Endodermal cell (in vitro differentiated cells): ENCODE data around the gene SEMA3A. TPM values are rescaled to one million over a fixed set of nuclear protein-coding genes. Genes with fewer than 3 reads are reported as not detected.

Source experiments
- DNase-seq: peaks from one replicate; pipeline ENCODE4 v3.0.0-alpha.2; 2017
- H3K27ac ChIP-seq: 2 replicates; pipeline ENCODE4 v1.5.1; 2013; ENCODE audit warnings: mild to moderate bottlenecking, low read depth, low read length, moderate library complexity
- H3K27me3 ChIP-seq: 2 replicates; pipeline ENCODE4 v1.6.1; 2013; ENCODE audit warnings: mild to moderate bottlenecking, low read length, moderate library complexity; ENCODE audit not compliant: insufficient read depth, control insufficient read depth, poor library complexity, severe bottlenecking
- H3K36me3 ChIP-seq: 2 replicates; pipeline ENCODE4 v1.7.0; 2013; ENCODE audit warnings: mild to moderate bottlenecking, low read length, moderate library complexity; ENCODE audit not compliant: control insufficient read depth, insufficient read depth
- H3K4me1 ChIP-seq: one replicate; pipeline ENCODE4 v1.7.0; 2013; ENCODE audit warnings: low read length; ENCODE audit not compliant: control insufficient read depth, insufficient read depth
- H3K4me3 ChIP-seq: 2 replicates; pipeline ENCODE4 v1.5.1; 2013; ENCODE audit warnings: mild to moderate bottlenecking, low read length, moderate library complexity
- H3K9ac ChIP-seq: 2 replicates; pipeline ENCODE4 v1.6.1; 2013; ENCODE audit warnings: mild to moderate bottlenecking, low read length, moderate library complexity; ENCODE audit not compliant: poor library complexity, severe bottlenecking; ENCODE audit errors: extremely low read depth
- H3K9me3 ChIP-seq: 2 replicates; pipeline ENCODE4 v1.6.1; 2013; ENCODE audit warnings: mild to moderate bottlenecking, low read length, moderate library complexity; ENCODE audit not compliant: control insufficient read depth
- H3K27ac Mint-ChIP-seq: 2 replicates; pipeline ENCODE4 v1.8.0; 2020; ENCODE audit warnings: mixed read lengths
- H3K27me3 Mint-ChIP-seq: 2 replicates; pipeline ENCODE4 v1.8.0; 2021; ENCODE audit warnings: mild to moderate bottlenecking, mixed read lengths; ENCODE audit not compliant: insufficient read depth
- H3K36me3 Mint-ChIP-seq: 2 replicates; pipeline ENCODE4 v1.8.0; 2020; ENCODE audit warnings: low read depth, mixed read lengths
- H3K4me1 Mint-ChIP-seq: 2 replicates; pipeline ENCODE4 v1.8.0; 2020; ENCODE audit warnings: mixed read lengths
- H3K4me3 Mint-ChIP-seq: 2 replicates; pipeline ENCODE4 v1.8.0; 2020; ENCODE audit warnings: mild to moderate bottlenecking, moderate library complexity, mixed read lengths
- H3K9me3 Mint-ChIP-seq: 2 replicates; pipeline ENCODE4 v1.8.0; 2020; ENCODE audit warnings: mild to moderate bottlenecking, mixed read lengths
- CTCF ChIP-seq: fragments of 200-600 bp; sonication (generic); conservative IDR thresholded peaks from 2 replicates; pipeline ENCODE4 v1.5.0; 2021; ENCODE audit warnings: antibody characterized with exemption, mild to moderate bottlenecking
- WGBS, 2 experiments: methylation state at CpG; one replicate each; pipeline versions ENCODE4 v1.1.5 to v1.1.7; 2013; ENCODE audit warnings: missing lambda C conversion rate in 2 of 2, mixed read lengths in 1 of 2; ENCODE audit not compliant: insufficient coverage in 1 of 2, insufficient read length in 1 of 2; 5-methylcytosine and 5-hydroxymethylcytosine counted together
- total RNA-seq, 2 donors: library from RNA; stranded (reverse); fragmentation: NEBNext Ultra II Directional in 1 of 2; extraction: Animal tissue kit (Norgen Biotek cat#: 25700) in 1 of 2; gene quantifications; 2 replicates in 1 of 2; 3 replicates in 1 of 2; pipeline ENCODE4 v1.2.1, GENCODE V29; 2021

The SEMA3A gene
- total RNA-seq, 2 donors from 2014 or later = 43.5 to 72.8 TPM

GRCh38 chr7:84144480-84144879 is 50.1 kb downstream of the SEMA3A start:
- H3K27me3 ChIP-seq = no peaks in the 10 kb centered on the region
- Mint-ChIP-seq H3K27me3 (no peaks in the 10 kb centered on the region), H3K4me1 (peaks cover 53% of the 10 kb centered on the region), H3K27ac (peak overlapping the region; percentile 96), H3K9me3 (peaks cover 6% of the 10 kb centered on the region), H3K36me3 (peaks cover 18% of the 10 kb centered on the region), H3K4me3 (peak overlapping the region; percentile 27)
- H3K4me3 ChIP-seq = no peak overlapping the region
- no peak for DNase-seq
- 58% methylated on average over 2 of the region's 3 CpGs; no CpG with 5 or more reads in 1 of the 2 experiments for WGBS, 2 experiments
- H3K27ac ChIP-seq = no peak overlapping the region
- H3K36me3 ChIP-seq = peaks cover 9% of the 10 kb centered on the region
- H3K9ac ChIP-seq = no peak overlapping the region
- peaks cover 7% of the 10 kb centered on the region for H3K4me1 ChIP-seq
- H3K9me3 ChIP-seq = no peaks in the 10 kb centered on the region
- TF ChIP-seq CTCF = no peak

- Histone ChIP-seq H3K36me3 (peaks cover 9% of the 10 kb centered on the region), H3K9me3 (no peaks in the 10 kb centered on the region), H3K27me3 (no peaks in the 10 kb centered on the region), H3K27ac (no peak overlapping the region), H3K4me1 (peaks cover 7% of the 10 kb centered on the region), H3K4me3 (no peak overlapping the region), H3K9ac (no peak overlapping the region)
- H3K27ac Mint-ChIP-seq = peak overlapping the region; percentile 20
- H3K9me3 Mint-ChIP-seq = peaks cover 6% of the 10 kb centered on the region
- WGBS, 2 experiments = 94% methylated on average over 2 to 3 of the region's 3 CpGs
- H3K27me3 Mint-ChIP-seq = no peaks in the 10 kb centered on the region
- H3K4me1 Mint-ChIP-seq = peaks cover 40% of the 10 kb centered on the region
- DNase-seq = no peak
- peaks cover 18% of the 10 kb centered on the region for H3K36me3 Mint-ChIP-seq
- TF ChIP-seq CTCF = no peak
- H3K4me3 Mint-ChIP-seq = no peak overlapping the region
Observed at GRCh38 chr7:84142726-84143125, 51.9 kb downstream of the SEMA3A start.

GRCh38 chr7:84139986-84140729 is 54.4 kb downstream of the SEMA3A start:
- H3K27ac ChIP-seq = no peak overlapping the region

More at GRCh38 chr7:84139986-84140729, 54.4 kb downstream of the SEMA3A start:
- no peak overlapping the region for H3K27ac Mint-ChIP-seq
- H3K9ac ChIP-seq = no peak overlapping the region
- peaks cover 6% of the 10 kb centered on the region for H3K36me3 ChIP-seq
- no peaks in the 10 kb centered on the region for H3K27me3 Mint-ChIP-seq
- H3K4me1 ChIP-seq = peaks cover 3% of the 10 kb centered on the region
- H3K36me3 Mint-ChIP-seq = peaks cover 27% of the 10 kb centered on the region
- H3K4me1 Mint-ChIP-seq = peaks cover 18% of the 10 kb centered on the region
- no CpG with 5 or more reads among the region's 2 CpGs for WGBS, 2 experiments
- no peak for DNase-seq
- no peak overlapping the region for H3K4me3 Mint-ChIP-seq
- TF ChIP-seq CTCF = no peak
- no peaks in the 10 kb centered on the region for H3K27me3 ChIP-seq
- H3K9me3 ChIP-seq = no peaks in the 10 kb centered on the region
- H3K4me3 ChIP-seq = no peak overlapping the region
- peaks cover 6% of the 10 kb centered on the region for H3K9me3 Mint-ChIP-seq
